HepG2 (cell line): ENCODE results near the gene VWA1. TPM values are rescaled to one million over a fixed set of nuclear protein-coding genes. Genes with fewer than 3 reads are reported as not detected.

Experiments used
- ARID3A ChIP-seq: IDR thresholded peaks from 2 replicates; pipeline ENCODE4 v1.6.1; 2012; ENCODE audit warnings: low read depth, low read length, improper control_type of control experiment
- E2F1 ChIP-seq: sonication (generic); formaldehyde crosslinking; IDR thresholded peaks from 2 replicates; pipeline ENCODE4 v1.5.0; 2020; ENCODE audit warnings: missing genetic modification reagents
- KIAA2018 ChIP-seq: sonication (generic); formaldehyde crosslinking; IDR thresholded peaks from 2 replicates; pipeline ENCODE4 v1.5.0; 2020; ENCODE audit warnings: mild to moderate bottlenecking, missing genetic modification reagents, borderline replicate concordance
- KLF13 ChIP-seq: sonication (generic); formaldehyde crosslinking; IDR thresholded peaks from 2 replicates; pipeline ENCODE4 v1.4.0; 2020; ENCODE audit warnings: mild to moderate bottlenecking, missing genetic modification reagents
- MAX ChIP-seq: IDR thresholded peaks from 2 replicates; pipeline ENCODE4 v1.6.1; 2012; ENCODE audit warnings: inconsistent platforms
- MED8 ChIP-seq: sonication (generic); formaldehyde crosslinking; IDR thresholded peaks from 2 replicates; pipeline ENCODE4 v1.8.1; 2023; ENCODE audit warnings: mild to moderate bottlenecking, missing genetic modification reagents; ENCODE audit not compliant: insufficient replicate concordance
- TERF1 ChIP-seq: sonication (generic); formaldehyde crosslinking; IDR thresholded peaks from 2 replicates; pipeline ENCODE4 v1.8.0; 2022; ENCODE audit warnings: mild to moderate bottlenecking, missing genetic modification reagents, moderate library complexity
- U2AF1 ChIP-seq: fragments of 200-400 bp; formaldehyde crosslinking; optimal IDR thresholded peaks from 2 replicates; pipeline ENCODE3; 2017; ENCODE audit warnings: mild to moderate bottlenecking, low read depth, low read length
- ZBTB25 ChIP-seq: IDR thresholded peaks from 2 replicates; pipeline ENCODE4 v1.6.1; 2018; ENCODE audit warnings: missing genetic modification reagents
- ZBTB7B ChIP-seq: sonication (generic); formaldehyde crosslinking; IDR thresholded peaks from 2 replicates; pipeline ENCODE4 v1.4.0; 2020; ENCODE audit warnings: missing genetic modification reagents
- ZC3H13 ChIP-seq: sonication (generic); formaldehyde crosslinking; IDR thresholded peaks from 2 replicates; pipeline ENCODE4 v1.8.1; 2023; ENCODE audit warnings: mild to moderate bottlenecking, missing genetic modification reagents, moderate library complexity
- ZNF563 ChIP-seq: sonication (generic); formaldehyde crosslinking; IDR thresholded peaks from 2 replicates; pipeline ENCODE4 v1.8.0; 2022; ENCODE audit warnings: mild to moderate bottlenecking, moderate library complexity, missing genetic modification reagents
- ZNF670 ChIP-seq: sonication (generic); formaldehyde crosslinking; IDR thresholded peaks from 2 replicates; pipeline ENCODE4 v1.8.0; 2022; ENCODE audit warnings: mild to moderate bottlenecking, missing genetic modification reagents, borderline replicate concordance
- ZNF841 ChIP-seq: sonication (generic); formaldehyde crosslinking; IDR thresholded peaks from 2 replicates; pipeline ENCODE4 v1.8.1; 2023; ENCODE audit warnings: missing genetic modification reagents, borderline replicate concordance
- polyA plus RNA-seq, 8 experiments: library from polyadenylated mRNA; depleted of rRNA in 3 of 8; stranded (reverse) in 7 of 8; unstranded in 1 of 8; fragments of >200 nt; fragmentation: Illumina TruSeq in 4 of 8; extraction: Trizol in 4 of 8; gene quantifications; 2 replicates each; pipeline versions ENCODE4 v1.2.1 to v1.2.3, GENCODE V29; 2011 to 2016; ENCODE audit warnings: low read depth in 4 of 8, missing spikeins in 1 of 8, mixed read lengths in 1 of 8; ENCODE audit not compliant: insufficient read depth in 1 of 8
- total RNA-seq, 5 experiments: library from RNA; depleted of rRNA; stranded (reverse); fragments of >200 nt; fragmentation: Illumina TruSeq; extraction: Trizol; gene quantifications; 2 replicates each; pipeline ENCODE4 v1.2.3, GENCODE V29; 2016; ENCODE audit warnings: low read depth in 1 of 5

VWA1 gene
- total and polyA plus RNA-seq, 2 of the 13 experiments (the other 11 are each of a cell fraction or from before 2014, with no cell fraction given), result 40.9 to 57.5 TPM

GRCh38 chr1:1471389-1472052 is 36.0 kb downstream of the VWA1 start, which contains the start of gene ATAD3B (continued):
- peak; percentile 74; the same call in 1 of the 2 replicates for TF ChIP-seq ZC3H13 (CRISPR knock-in tag)
- peak; percentile 100 for TF ChIP-seq ZBTB25 (CRISPR knock-in tag)
- TF ChIP-seq KIAA2018, result no peak
- TF ChIP-seq E2F1 (CRISPR knock-in tag), result peak; percentile 84; the same call in 1 of the 2 replicates
- TF ChIP-seq ZBTB7B (CRISPR knock-in tag), result no peak
- no peak for TF ChIP-seq ARID3A
- no peak for TF ChIP-seq U2AF1
- TF ChIP-seq ZNF670 (CRISPR knock-in tag), result no peak
- TF ChIP-seq MED8 (CRISPR knock-in tag), result peak; percentile 67
- TF ChIP-seq ZNF841 (CRISPR knock-in tag), result no peak
- TF ChIP-seq MAX, result peak; percentile 90
- TF ChIP-seq KLF13 (CRISPR knock-in tag), result no peak
- no peak for TF ChIP-seq TERF1 (CRISPR knock-in tag)
- TF ChIP-seq ZNF563 (CRISPR knock-in tag), result no peak
